Measurements from ENCODE around the gene CMTM7.

DNA sequence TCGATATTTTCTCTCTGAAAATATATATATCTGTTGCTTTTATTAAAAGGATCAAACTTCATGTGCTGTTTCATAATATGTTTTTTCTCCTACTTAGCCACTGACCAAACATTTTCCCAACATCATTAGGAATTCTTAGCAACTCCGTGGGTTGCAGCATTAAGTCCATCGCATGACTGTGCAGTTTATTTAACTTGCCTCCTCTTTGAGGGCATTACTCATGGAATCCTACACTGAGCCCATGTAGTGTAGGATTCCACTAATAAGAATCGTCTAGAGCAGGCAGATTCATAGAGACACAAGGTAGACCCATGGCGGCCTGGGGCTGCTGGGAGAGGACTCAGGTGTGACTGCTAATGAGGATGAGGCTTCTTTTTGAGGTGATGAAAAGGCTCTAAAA is 61.7 kb downstream of the CMTM7 start:
- TF ChIP-seq, protein P1, sequence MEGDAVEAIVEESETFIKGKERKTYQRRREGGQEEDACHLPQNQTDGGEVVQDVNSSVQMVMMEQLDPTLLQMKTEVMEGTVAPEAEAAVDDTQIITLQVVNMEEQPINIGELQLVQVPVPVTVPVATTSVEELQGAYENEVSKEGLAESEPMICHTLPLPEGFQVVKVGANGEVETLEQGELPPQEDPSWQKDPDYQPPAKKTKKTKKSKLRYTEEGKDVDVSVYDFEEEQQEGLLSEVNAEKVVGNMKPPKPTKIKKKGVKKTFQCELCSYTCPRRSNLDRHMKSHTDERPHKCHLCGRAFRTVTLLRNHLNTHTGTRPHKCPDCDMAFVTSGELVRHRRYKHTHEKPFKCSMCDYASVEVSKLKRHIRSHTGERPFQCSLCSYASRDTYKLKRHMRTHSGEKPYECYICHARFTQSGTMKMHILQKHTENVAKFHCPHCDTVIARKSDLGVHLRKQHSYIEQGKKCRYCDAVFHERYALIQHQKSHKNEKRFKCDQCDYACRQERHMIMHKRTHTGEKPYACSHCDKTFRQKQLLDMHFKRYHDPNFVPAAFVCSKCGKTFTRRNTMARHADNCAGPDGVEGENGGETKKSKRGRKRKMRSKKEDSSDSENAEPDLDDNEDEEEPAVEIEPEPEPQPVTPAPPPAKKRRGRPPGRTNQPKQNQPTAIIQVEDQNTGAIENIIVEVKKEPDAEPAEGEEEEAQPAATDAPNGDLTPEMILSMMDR (IDR thresholded peaks at IDR 0.05; ENCODE audit: low read depth, low read length, poor library complexity, severe bottlenecking), result no peak
- TF ChIP-seq EZH2phosphoT487 (IDR thresholded peaks at IDR 0.05; ENCODE audit: borderline replicate concordance, low read length), result no peak

Measured in DOHH2 (cell line).